HK-2 (cell line): Measurements from ENCODE around the gene FCHSD2.
"Not testable (repeated sequence)": the region's sequence is repeated elsewhere in the genome, so short reads cannot be mapped to it uniquely, and the experiment has no call there.

Source experiments
- DNase-seq: peaks from one replicate; pipeline ENCODE4 v3.0.0-alpha.2; 2018; ENCODE audit not compliant: unreplicated experiment

Gene FCHSD2

DNA sequence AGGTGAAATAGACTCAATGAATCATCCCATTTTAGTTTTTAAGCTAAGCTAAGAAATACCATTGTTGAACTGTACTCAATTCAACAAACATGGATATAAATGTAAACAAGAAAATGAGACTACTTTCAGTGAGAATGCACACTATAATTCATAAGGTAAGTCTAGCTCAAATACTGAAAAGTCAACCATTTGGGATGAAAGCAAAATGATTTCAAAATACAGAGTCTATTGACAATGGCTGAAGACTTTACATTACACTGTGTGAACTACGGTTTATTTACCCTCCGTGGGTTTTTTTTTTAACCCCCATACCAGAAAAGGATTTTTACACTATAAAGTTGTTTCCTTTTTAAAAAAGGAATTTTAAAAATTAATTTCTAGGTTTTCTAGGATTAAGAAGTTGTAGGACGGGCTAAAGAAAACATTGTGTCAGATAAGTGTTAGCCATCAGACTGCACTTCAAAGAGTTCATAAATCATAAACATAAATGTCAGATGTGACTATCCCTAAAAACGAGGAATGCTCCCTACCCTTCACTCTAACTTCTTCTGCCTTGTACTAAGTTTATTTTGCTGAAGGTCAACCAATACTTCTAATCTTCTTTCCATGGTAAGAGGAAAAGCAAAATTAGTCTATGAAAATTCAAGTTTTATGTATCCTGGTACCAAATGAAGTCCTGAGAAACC, 83.0 kb downstream of the FCHSD2 start:
- no peak for DNase-seq

DNA sequence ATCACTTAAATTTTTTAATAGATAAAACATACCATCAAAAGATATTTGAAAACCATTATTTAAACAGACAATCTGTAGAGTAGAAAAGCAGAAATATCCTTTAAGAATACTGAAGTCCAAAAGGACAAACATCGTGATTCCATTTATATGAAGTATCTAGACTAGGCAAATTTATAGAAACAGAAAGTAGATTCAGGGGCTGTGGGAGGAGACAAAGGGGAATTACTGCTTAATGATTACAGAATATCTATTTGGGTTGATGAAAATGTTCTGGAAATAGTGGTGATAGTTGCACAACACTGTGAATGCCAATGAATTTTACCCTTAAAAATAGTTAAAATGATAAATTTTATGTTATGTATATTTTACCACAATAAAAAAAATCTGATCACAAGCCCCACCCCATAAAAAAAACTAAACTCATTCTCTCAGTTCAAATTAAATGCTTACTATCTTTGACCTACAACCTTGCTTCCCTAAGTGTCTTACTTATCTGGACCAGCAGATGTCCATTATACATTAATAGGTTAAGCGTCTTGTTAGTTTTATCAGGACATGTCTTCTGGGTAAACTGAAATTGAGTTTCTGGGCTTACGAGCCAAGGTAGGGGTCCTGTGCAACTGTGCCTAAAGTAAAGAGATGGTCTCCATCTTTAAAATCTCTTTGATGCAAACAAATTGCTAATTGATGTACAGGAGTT, 86.3 kb downstream of the FCHSD2 start:
- DNase-seq: no peak

DNA sequence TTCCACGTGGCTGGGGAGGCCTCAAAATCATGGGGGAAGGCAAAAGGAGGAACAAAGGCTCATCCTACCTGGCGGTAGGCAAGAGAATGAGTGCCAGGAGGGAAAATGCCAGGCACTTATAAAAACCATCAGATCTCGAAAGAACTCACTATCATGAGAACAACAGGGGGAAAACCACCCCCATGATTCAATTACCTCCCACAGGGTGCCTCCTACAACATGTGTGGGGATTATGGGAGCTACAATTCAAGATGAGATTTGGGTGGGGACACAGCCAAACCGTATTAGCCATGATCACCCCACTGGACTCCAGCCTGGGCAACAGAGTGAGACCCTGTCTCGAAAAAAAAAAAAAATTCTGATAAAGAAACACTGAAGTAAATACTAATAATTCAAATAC, 87.1 kb downstream of the FCHSD2 start:
- no peak for DNase-seq

DNA sequence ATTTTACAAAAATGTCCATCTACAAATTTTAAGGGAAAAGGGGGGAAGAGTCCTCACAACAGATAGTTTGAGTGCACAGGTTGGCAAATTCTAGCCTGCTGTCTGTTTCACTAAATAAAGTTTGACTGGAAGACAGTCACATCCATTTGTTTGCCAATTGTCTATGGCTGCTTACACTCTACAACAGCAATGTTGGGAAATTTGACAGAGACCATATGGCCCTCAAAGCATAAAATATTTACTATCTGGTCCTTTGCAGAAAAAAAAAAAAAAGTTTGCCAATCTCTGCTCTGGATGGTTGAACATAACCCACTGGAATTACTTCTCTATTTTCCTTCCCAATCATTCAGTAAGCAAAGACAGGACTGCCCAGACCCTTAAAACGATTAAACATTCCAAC, 88.2 kb downstream of the FCHSD2 start:
- DNase-seq: no peak

DNA sequence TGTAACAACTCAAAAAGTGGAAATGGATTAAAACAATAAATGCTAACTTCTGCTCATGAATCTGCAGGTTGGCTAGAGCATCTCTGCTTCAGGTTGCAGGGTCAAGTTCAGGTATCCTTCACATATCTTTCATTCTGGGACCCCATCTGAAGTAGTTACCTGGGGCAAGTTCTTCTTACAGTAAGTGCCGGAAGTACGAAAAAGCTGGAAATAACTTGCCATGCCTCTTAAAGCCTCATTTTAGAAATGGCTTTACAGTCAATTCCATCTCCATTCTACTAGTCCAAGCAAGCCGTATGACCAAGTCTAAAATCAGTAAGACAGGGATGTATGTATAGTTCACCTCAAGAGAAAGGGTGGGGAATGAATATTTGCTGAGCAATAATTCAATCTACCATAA, 93.7 kb downstream of the FCHSD2 start:
- no peak for DNase-seq

DNA sequence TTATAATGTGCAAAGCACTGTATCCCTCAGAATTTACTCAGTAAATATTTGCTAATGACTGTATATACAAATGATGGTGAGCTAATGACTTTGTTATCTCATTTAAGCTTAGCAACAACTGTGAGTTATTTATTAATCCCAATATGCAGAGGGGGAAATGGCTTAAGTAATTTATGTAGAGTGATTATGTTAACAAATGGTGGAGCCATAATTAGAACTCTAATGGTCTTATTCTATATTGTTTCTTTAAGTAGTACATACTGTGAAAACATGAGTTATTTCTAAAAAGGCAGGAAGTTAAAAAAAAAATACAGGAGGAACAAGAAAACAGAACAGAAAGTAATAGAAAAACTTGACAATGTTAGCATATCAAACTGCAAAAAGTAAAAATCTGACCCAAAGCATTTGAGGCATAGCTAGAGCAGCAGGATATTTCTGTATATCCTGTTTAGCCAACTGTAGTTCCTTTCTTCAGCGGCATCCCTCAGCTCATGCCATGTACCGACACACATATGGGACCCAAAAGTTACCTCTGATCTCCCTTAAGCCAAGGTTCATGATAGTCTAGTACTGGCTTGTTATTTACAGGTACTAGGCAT, 94.2 kb downstream of the FCHSD2 start:
- DNase-seq: no peak

DNA sequence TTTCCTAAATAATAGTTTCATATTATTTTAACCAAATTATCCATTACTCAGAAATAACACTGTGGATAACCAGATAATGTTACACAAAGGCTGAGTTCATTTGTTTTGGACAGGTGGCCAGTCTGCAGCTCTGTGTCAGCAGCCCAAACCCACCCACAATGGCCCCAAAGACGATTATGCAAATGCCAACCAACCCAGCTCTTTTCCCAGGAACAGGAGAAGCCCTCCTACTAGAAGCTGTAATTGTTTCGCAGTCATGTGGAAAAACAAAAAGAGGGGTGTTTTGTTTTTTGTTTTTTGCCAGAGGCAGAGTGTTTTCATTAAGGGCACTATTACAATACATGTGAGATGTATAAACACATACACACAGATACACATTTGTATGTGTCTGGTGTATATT, 102.1 kb downstream of the FCHSD2 start:
- no peak for DNase-seq

DNA sequence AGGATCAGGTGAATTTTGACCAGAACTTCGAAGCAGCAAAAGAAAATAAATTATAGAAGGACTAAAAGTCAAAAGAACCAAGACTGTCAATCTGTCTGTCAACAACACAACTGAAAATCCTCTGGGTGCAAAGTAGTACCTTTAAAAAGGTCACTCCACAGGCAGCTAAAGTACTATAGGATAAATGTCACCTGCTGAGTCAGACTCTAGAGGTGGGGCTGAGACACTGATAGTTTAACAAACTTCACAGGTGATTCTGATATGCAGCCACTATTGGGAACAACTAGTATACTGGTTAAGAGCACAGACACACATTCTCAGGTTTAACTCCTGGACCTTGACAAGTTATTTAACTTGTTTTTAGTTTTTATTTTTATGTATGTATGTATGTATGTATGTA, 107.3 kb downstream of the FCHSD2 start:
- no peak for DNase-seq

DNA sequence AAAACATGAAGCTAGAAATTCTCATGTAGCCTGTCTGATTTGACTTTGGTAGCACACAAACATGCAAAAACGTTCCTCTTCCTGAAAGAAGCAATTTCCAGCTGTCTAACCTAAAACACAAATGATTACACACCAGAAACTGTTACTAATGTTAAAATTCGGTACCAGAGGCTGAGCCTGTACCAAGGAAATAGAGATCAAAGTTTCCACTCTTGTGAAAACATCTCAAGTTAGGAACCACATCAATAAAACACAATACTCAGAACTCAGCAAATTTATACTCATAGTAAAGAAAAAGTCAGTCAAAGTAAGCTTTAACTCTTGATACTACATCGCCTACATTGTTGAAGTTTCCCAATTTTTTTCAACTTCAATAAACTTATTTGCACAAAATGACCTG, 107.8 kb downstream of the FCHSD2 start:
- DNase-seq: no peak

DNA sequence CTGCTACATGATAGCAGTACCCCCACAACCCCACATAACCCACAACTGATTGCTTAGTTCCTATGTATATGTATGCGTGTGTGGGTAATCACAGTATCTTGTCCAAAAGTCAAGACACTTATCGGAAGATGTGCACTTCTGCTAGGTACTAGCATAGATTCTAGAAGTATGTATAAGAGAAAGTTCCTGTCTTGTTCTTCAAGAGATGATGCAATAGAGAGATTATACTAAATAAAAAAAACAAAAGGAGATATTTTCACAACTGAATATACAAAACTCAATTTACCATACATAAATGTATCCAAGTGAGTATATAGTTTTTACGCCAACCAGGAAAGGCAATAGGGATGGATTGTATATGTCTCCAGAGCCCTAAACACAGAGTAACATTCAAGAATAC, 112.0 kb downstream of the FCHSD2 start:
- DNase-seq: no peak

DNA sequence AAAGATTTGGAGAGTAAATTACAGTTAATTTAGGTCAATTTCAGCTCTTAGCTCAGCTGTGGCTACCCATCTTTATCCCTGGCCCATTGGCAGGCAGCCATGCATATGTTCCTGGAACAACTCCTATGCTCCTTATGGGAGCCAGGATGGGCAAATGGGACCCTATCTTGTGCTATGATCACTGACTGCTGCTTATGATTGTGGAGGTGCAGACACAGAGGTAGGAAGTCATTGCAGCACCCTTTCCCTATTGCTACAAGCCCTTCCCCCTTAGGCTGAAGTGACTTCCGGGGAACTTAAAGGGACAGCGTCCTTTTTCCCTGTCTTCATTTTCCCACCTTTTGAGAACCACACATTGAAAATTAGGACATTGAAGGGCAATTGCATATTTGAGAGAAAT, 112.7 kb downstream of the FCHSD2 start:
- DNase-seq: no peak

DNA sequence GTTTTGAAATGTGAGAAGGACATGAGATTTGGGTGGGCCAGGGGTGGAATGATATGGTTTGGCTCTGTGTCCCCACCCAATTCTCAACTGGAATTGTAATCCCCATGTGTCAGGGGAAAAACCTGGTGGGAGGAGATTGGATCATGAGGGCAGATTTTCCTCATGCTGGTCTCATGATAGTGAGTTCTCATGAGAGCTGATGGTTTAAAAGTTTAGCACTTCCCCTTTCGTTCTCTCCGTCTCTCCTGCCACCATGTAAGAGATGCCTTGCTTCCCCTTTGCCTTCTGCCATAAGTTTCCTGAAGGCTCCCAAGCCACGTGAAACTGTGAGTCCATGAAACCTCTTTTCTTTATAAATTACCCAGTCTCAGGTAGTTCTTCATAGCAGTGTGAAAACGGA, 113.5 kb downstream of the FCHSD2 start:
- DNase-seq: no peak

DNA sequence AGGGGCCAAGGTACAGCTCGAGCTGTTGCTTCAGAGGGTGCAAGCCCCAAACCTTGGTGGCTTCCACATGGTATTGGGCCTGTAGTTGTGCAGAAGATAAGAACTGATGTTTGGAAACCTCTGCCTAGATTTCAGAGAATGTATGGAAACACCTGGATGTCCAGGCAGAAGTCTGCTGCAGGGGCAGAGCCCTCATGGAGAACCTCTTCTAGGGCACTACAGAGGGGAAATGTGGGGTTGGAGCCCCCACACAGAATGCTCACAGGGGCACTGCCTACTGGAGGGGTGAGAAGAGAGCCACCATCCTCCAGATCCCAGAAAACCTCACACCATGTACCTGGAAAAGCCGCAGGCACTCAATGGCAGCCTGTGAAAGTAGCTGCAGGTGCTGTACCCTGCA, 114.3 kb downstream of the FCHSD2 start:
- DNase-seq: not testable (repeated sequence)

DNA sequence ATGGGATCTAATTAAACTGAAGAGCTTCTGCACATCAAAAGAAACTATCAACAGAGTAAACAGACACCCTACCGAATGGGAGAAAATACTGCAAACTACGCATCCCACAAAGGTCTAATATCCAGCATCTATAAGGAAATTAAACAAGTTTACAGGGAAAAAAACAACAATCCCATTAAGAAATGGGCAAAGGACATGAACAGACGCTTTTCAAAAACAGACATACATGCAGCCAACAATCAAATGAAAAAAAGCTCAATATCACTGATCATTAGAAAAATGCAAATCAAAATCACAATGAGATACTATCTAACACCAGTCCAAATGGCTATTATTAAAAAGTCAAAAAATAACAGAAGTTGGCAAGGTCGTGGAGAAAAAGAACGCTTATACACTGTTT, 117.5 kb downstream of the FCHSD2 start:
- no peak for DNase-seq

DNA sequence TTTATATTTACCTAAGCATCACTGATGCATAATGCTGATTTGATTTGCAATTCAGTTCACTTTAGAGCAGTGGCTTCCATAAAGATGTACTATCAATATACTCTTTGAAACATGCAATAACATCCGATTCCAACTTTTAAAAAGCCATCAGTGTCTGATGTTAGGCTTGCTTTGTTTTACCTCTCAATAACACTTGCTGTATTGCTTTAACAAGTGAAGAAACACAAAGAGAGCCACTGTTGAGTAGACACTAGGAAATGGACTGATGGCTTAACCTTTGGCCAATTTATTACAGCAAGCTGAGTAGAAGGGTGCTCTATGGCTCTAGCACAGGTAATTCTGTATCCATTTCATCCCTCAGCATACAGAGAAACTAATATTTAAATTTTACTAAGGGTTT, 122.1 kb downstream of the FCHSD2 start:
- DNase-seq: no peak

DNA sequence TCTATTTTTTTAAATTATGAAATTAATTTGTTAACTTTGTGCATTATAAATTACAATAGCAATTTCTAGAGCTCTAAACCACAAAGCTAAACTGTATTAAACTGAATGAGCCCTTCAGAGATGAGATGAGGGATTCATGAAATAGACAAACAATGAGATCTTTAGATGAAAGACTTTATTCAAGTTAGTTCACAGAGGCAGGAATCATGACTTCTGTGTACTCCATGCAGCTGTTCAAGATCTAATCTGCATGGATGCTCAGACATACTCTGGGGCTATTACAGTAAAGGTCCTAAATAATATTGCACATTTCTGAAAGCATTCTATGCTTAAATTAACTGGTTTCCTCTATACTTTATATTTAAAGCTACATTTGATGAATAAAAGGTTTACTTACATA, 122.7 kb downstream of the FCHSD2 start:
- no peak for DNase-seq

DNA sequence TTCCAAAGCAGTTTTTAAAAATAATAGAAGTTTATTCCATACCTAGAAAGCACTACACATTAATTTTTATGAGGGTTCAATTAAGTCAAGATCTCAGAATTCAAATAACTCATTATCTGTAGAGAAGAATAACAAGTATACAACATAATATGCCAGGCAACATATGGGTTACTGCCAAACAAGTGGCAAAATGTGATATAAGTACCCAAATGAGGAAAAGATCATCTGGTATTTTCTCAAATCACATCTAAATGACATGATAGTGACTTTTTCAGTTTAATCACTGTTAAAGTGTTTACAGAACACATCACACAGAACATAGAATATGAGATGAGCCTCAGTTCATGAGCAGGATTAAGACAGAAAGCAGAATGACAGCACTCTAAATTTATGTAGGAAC, 123.3 kb downstream of the FCHSD2 start:
- no peak for DNase-seq

DNA sequence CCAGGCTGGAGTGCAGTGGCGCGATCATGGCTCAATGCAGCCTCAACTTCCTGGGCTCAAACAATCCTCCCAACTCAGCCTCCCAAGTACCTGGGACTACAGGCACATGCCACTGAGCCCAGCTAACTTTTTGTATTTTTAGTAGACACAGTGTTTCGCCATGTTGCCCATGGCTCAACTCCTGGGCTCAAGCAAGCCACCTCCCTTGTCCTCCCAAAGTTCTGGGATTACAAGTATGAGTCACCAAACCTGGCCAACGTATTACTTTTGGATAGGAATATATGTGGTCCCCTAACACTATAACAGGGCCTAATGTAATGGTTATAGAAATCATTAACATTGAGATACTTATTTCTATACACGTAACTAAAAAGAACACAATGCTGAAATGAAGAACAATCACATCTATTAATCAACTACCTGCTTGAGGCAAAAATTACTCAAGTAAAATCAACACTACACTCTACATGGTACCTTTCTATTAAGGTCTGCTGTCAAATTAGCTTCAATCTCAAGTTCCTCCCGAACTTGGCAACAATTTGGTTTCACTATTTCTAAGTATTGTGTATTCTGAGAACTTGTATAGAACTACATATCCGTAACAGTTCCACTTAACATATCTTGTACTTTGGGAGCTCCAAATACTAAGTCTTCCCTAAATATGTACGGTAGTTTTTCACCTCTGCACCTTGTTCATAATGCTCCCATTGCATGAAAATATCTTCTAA, 124.9 kb downstream of the FCHSD2 start:
- no peak for DNase-seq

DNA sequence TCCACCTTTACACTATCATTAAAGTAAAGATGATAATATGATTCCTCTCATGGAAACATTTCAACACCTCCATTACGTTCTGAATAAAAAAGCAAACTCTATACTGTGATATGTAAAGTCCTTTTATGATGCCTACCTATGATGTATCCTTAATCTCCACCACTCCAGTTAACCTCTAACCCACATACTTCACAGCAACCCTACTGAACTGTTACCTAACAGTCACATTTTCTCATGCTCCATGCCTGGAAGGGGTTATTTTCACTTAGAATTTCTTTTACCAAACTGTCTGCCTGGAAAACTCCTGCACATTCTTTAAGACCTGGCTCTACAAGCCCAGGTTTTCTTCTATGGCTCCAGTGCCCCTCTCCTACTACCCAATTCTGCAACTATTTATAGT, 129.1 kb downstream of the FCHSD2 start:
- no peak for DNase-seq

DNA sequence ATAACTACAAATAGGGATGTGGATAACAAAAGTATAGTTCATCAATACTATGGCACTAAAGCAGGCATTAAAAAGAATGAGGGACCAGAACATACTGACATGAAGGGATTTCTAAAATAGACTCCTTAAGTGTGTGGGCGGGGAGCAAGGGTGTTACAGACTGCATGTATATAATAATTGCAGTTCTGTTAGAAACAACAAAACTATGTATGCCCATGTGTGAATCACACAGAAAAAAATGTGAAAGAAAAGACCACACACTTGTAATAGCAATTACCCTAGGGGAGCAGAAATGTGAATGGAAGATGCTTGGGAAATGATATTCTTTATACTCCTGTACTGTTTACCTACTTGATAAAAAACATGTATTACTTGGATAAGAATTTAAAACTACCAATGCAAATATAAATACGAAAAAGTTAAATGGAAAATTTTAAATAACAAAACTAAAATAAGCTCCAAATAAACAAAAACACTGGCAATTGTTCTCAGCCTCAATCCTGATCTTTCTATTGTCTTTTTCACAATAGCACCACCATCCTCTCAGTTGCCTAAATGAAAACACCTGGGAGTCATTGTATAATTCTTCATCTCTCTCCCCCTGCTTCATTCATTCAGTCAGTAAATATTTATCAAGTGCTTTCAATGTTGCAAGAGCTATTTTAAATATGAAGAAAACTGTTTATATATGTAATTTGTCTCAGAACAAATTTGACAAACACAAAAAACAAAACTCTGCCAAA, 129.8 kb downstream of the FCHSD2 start:
- no peak for DNase-seq

DNA sequence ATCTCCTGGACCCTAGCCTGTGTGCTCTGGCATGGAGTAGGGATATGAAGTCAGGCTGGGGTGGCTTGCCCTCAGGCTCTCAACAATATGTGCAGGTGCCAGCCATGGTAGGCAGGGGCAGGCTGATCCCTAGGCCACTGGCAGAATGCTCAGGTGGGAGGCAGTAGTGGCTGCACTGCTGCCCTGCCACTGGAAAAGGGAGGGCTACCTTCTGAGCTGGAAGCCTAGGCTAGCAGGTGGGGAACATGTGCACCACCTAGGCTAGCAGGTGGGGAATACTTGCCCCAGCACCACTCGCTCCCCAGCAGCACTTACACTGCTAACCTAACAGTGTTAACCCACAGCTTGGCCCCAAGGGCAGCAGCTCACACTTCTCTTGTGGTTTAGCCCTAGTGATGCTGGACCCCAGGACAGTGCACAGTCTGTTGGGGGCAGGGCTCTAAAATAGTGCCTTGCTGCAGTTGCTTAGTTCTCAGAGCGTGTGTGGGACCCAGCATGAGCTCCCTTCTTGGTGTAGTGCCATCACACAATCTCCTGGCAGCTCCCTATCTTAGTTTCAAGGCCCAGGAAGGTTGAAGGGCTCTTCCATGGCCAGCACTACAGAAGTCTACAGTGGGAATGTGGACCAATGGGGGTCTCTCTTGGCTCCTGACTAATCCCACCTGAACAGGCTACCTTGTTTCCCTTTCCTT, 130.8 kb downstream of the FCHSD2 start:
- no peak for DNase-seq
